ENCODE data around the gene SP9.
A peak's percentile ranks its signal among the peaks of the same experiment; 100 is the strongest.

SP9 gene

GRCh38 chr2:174338147-174338605, 3.4 kb downstream of the SP9 start:
- H3K4me1 ChIP-seq (ENCODE audit: control insufficient read depth in 2 of 2, insufficient read depth in 1 of 2, low read depth in 1 of 2, low read length in 2 of 2): peaks cover 17 to 24% of the 10 kb centered on the region in 2 donors
- no peak overlapping the region for H4K91ac ChIP-seq (ENCODE audit: low read depth, low read length, poor library complexity)
- no peak overlapping the region for H2BK5ac ChIP-seq (ENCODE audit: low read length)
- H3K4ac ChIP-seq (ENCODE audit: low read length): no peak overlapping the region
- no peak for DNase-seq (ENCODE audit: low spot score)
- H2BK120ac ChIP-seq (ENCODE audit: low read depth, low read length): no peak overlapping the region
- H3K4me2 ChIP-seq (ENCODE audit: insufficient read depth, low read length, poor library complexity, severe bottlenecking): no peak overlapping the region
- WGBS, 2 donors (ENCODE audit: extremely low coverage in 2 of 2, insufficient read length in 2 of 2, insufficient replicate concordance in 1 of 2): no CpG with 5 or more reads among the region's 7 CpGs
- H2AFZ ChIP-seq (ENCODE audit: low read length): no peak overlapping the region
- H2BK12ac ChIP-seq (ENCODE audit: low read length): no peak overlapping the region
- no peaks in the 10 kb centered on the region for H3K9me3 ChIP-seq (replicated peaks in 1 of 2; ENCODE audit: control insufficient read depth in 2 of 2, insufficient read depth in 1 of 2, low read depth in 1 of 2, low read length in 2 of 2)
- no peak overlapping the region for H3K14ac ChIP-seq (ENCODE audit: low read length)
- H3K79me1 ChIP-seq (ENCODE audit: low read depth, low read length): no peaks in the 10 kb centered on the region
- no peak overlapping the region for H2BK15ac ChIP-seq (ENCODE audit: low read length)
- no peak overlapping the region for H3K18ac ChIP-seq (ENCODE audit: low read length)
- H3K36me3 ChIP-seq (replicated peaks in 1 of 2; ENCODE audit: control insufficient read depth in 2 of 2, insufficient read depth in 2 of 2, low read length in 2 of 2): peaks cover 0 to 12% of the 10 kb centered on the region in 2 donors
- no peak overlapping the region for H3K27ac ChIP-seq (replicated peaks; ENCODE audit: low read length)
- H3K23ac ChIP-seq (ENCODE audit: low read depth, low read length, poor library complexity): no peak overlapping the region
- H2AK5ac ChIP-seq (ENCODE audit: low read depth, low read length): no peak overlapping the region
- no peak overlapping the region for H4K8ac ChIP-seq (ENCODE audit: low read depth, low read length)
- H3K9ac ChIP-seq (ENCODE audit: low read depth, low read length, poor library complexity): no peak overlapping the region
- peaks cover 36 to 84% (median 57%) of the 10 kb centered on the region in 3 experiments for H3K27me3 ChIP-seq (ENCODE audit: control insufficient read depth in 3 of 3, insufficient read depth in 3 of 3, low read depth in 1 of 3, low read length in 3 of 3)
- H3K4me3 ChIP-seq (ENCODE audit: low read length in 2 of 2): peak overlapping the region in 1 of 2 donors; percentile 74

GRCh38 chr2:174338671-174339560, 4.2 kb downstream of the SP9 start:
- H2BK12ac ChIP-seq (ENCODE audit: low read length): no peak overlapping the region
- no peak overlapping the region for H3K14ac ChIP-seq (ENCODE audit: low read length)
- no peaks in the 10 kb centered on the region for H3K79me1 ChIP-seq (ENCODE audit: low read depth, low read length)
- no peaks in the 10 kb centered on the region for H3K9me3 ChIP-seq (replicated peaks in 1 of 2; ENCODE audit: control insufficient read depth in 2 of 2, insufficient read depth in 1 of 2, low read depth in 1 of 2, low read length in 2 of 2)
- H3K27me3 ChIP-seq (ENCODE audit: control insufficient read depth in 3 of 3, insufficient read depth in 3 of 3, low read depth in 1 of 3, low read length in 3 of 3): peaks cover 40 to 84% (median 57%) of the 10 kb centered on the region in 3 experiments
- no peak overlapping the region for H2BK15ac ChIP-seq (ENCODE audit: low read length)
- no peak overlapping the region for H4K91ac ChIP-seq (ENCODE audit: low read depth, low read length, poor library complexity)
- H3K36me3 ChIP-seq (replicated peaks in 1 of 2; ENCODE audit: control insufficient read depth in 2 of 2, insufficient read depth in 2 of 2, low read length in 2 of 2): peaks cover 0 to 12% of the 10 kb centered on the region in 2 donors
- H2BK120ac ChIP-seq (ENCODE audit: low read depth, low read length): no peak overlapping the region
- no peak overlapping the region for H2AK5ac ChIP-seq (ENCODE audit: low read depth, low read length)
- H3K4me3 ChIP-seq (ENCODE audit: low read length in 2 of 2): peak overlapping the region in 1 of 2 donors; percentile 74
- H3K18ac ChIP-seq (ENCODE audit: low read length): no peak overlapping the region
- H3K23ac ChIP-seq (ENCODE audit: low read depth, low read length, poor library complexity): no peak overlapping the region
- H2AFZ ChIP-seq (ENCODE audit: low read length): no peak overlapping the region
- no peak overlapping the region for H3K27ac ChIP-seq (replicated peaks; ENCODE audit: low read length)
- no CpG with 5 or more reads among the region's 17 CpGs for WGBS, 2 donors (ENCODE audit: extremely low coverage in 2 of 2, insufficient read length in 2 of 2, insufficient replicate concordance in 1 of 2)
- H3K4me1 ChIP-seq (ENCODE audit: control insufficient read depth in 2 of 2, insufficient read depth in 1 of 2, low read depth in 1 of 2, low read length in 2 of 2): peaks cover 16 to 27% of the 10 kb centered on the region in 2 donors
- no peak overlapping the region for H3K9ac ChIP-seq (ENCODE audit: low read depth, low read length, poor library complexity)
- no peak overlapping the region for H2BK5ac ChIP-seq (ENCODE audit: low read length)
- peak; percentile 60 for DNase-seq (ENCODE audit: low spot score)
- no peak overlapping the region for H3K4ac ChIP-seq (ENCODE audit: low read length)
- no peak overlapping the region for H4K8ac ChIP-seq (ENCODE audit: low read depth, low read length)
- no peak overlapping the region for H3K4me2 ChIP-seq (ENCODE audit: insufficient read depth, low read length, poor library complexity, severe bottlenecking)

GRCh38 chr2:174339561-174340399, 5.0 kb downstream of the SP9 start:
- H3K23ac ChIP-seq (ENCODE audit: low read depth, low read length, poor library complexity): no peak overlapping the region
- no peak overlapping the region for H2BK5ac ChIP-seq (ENCODE audit: low read length)
- H2AK5ac ChIP-seq (ENCODE audit: low read depth, low read length): no peak overlapping the region
- H2BK120ac ChIP-seq (ENCODE audit: low read depth, low read length): no peak overlapping the region
- peak overlapping the region; percentile 89 for H3K4me2 ChIP-seq (ENCODE audit: insufficient read depth, low read length, poor library complexity, severe bottlenecking)
- H3K4me3 ChIP-seq (ENCODE audit: low read length in 2 of 2): peak overlapping the region; percentile 61 to 68
- no peak overlapping the region for H4K91ac ChIP-seq (ENCODE audit: low read depth, low read length, poor library complexity)
- H3K27me3 ChIP-seq (ENCODE audit: control insufficient read depth in 3 of 3, insufficient read depth in 3 of 3, low read depth in 1 of 3, low read length in 3 of 3): peaks cover 39 to 86% (median 60%) of the 10 kb centered on the region in 3 experiments
- no peak overlapping the region for H2BK15ac ChIP-seq (ENCODE audit: low read length)
- H3K36me3 ChIP-seq (replicated peaks in 1 of 2; ENCODE audit: control insufficient read depth in 2 of 2, insufficient read depth in 2 of 2, low read length in 2 of 2): peaks cover 0 to 12% of the 10 kb centered on the region in 2 donors
- no peaks in the 10 kb centered on the region for H3K79me1 ChIP-seq (ENCODE audit: low read depth, low read length)
- peak; percentile 60 for DNase-seq (ENCODE audit: low spot score)
- H3K14ac ChIP-seq (ENCODE audit: low read length): no peak overlapping the region
- H3K4me1 ChIP-seq (ENCODE audit: control insufficient read depth in 2 of 2, insufficient read depth in 1 of 2, low read depth in 1 of 2, low read length in 2 of 2): peaks cover 13 to 27% of the 10 kb centered on the region in 2 donors
- no peak overlapping the region for H3K4ac ChIP-seq (ENCODE audit: low read length)
- H2BK12ac ChIP-seq (ENCODE audit: low read length): peak overlapping the region; percentile 22
- peak overlapping the region; percentile 64 for H3K18ac ChIP-seq (ENCODE audit: low read length)
- H3K9ac ChIP-seq (ENCODE audit: low read depth, low read length, poor library complexity): no peak overlapping the region
- H3K27ac ChIP-seq (replicated peaks; ENCODE audit: low read length): no peak overlapping the region
- H3K9me3 ChIP-seq (replicated peaks in 1 of 2; ENCODE audit: control insufficient read depth in 2 of 2, insufficient read depth in 1 of 2, low read depth in 1 of 2, low read length in 2 of 2): no peaks in the 10 kb centered on the region
- WGBS, 2 donors (ENCODE audit: extremely low coverage in 2 of 2, insufficient read length in 2 of 2, insufficient replicate concordance in 1 of 2): no CpG with 5 or more reads among the region's 37 CpGs
- no peak overlapping the region for H4K8ac ChIP-seq (ENCODE audit: low read depth, low read length)
- peak overlapping the region; percentile 90 for H2AFZ ChIP-seq (ENCODE audit: low read length)
